GM18909 (cell line): Measurements from ENCODE around the gene PIP4P1.
"Not testable (repeated sequence)": the region's sequence is repeated elsewhere in the genome, so short reads cannot be mapped to it uniquely, and the experiment has no call there.

ENCODE experiments used
- ATAC-seq: cut with Tn5 transposase; IDR thresholded peaks from one replicate; pipeline ENCODE4 v1.9.1; 2021; ENCODE audit warnings: mild to moderate bottlenecking; ENCODE audit not compliant: unreplicated experiment, poor library complexity

The PIP4P1 gene

GRCh38 chr14:20477211-20477876, 16.1 kb upstream of the PIP4P1 start:
- no peak for ATAC-seq

- ATAC-seq, result no peak
These were observed 15.5 kb upstream of the PIP4P1 start for GRCh38 chr14:20476776-20477175.

GRCh38 chr14:20472536-20473169, 11.4 kb upstream of the PIP4P1 start:
- no peak for ATAC-seq

GRCh38 chr14:20470603-20470901, 9.3 kb upstream of the PIP4P1 start:
- ATAC-seq, result no peak

- ATAC-seq, result peak; percentile 38
These were observed 8.8 kb upstream of the PIP4P1 start for GRCh38 chr14:20469890-20470602.

GRCh38 chr14:20469242-20469889, 8.1 kb upstream of the PIP4P1 start, which contains the start of gene PNP:
PNP (plus strand) TSS chr14:20469406; CDS start chr14:20469525, 119 bp downstream.
- peak; percentile 96 for ATAC-seq

GRCh38 chr14:20468764-20469241, 7.6 kb upstream of the PIP4P1 start:
- ATAC-seq, result peak; percentile 13

GRCh38 chr14:20460458-20461224, 593 bp downstream of the PIP4P1 start:
- ATAC-seq, result peak; percentile 4

- ATAC-seq, result no peak
These were observed 3.0 kb downstream of the PIP4P1 start for GRCh38 chr14:20458031-20458789.

- ATAC-seq, result no peak
These were observed 4.3 kb downstream of the PIP4P1 start for GRCh38 chr14:20456971-20457370.

GRCh38 chr14:20455355-20456300, 5.6 kb downstream of the PIP4P1 start:
- ATAC-seq, result peak; percentile 59

GRCh38 chr14:20454516-20455354, 6.5 kb downstream of the PIP4P1 start, which contains the start of the genes APEX1 and OSGEP:
APEX1 (plus strand) TSS chr14:20455226; CDS start chr14:20455646, 420 bp downstream.
OSGEP (minus strand) TSS chr14:20454812; CDS start chr14:20454683, 129 bp downstream.
- peak; percentile 86 for ATAC-seq

GRCh38 chr14:20452831-20453230, 8.4 kb downstream of the PIP4P1 start:
- ATAC-seq, result not testable (repeated sequence)

- ATAC-seq, result no peak
These were observed 14.3 kb downstream of the PIP4P1 start for GRCh38 chr14:20446889-20447288.

GRCh38 chr14:20443650-20444049, 17.6 kb downstream of the PIP4P1 start:
- not testable (repeated sequence) for ATAC-seq

- no peak for ATAC-seq
These were observed 19.8 kb downstream of the PIP4P1 start for GRCh38 chr14:20441461-20441860.

- no peak for ATAC-seq
These were observed 20.4 kb downstream of the PIP4P1 start for GRCh38 chr14:20440882-20441281.
